Lower leg skin (tissue), 3 donors: ENCODE measurements around the gene TSPAN11.

Source experiments
- POLR2A ChIP-seq, 2 donors: fragments of 450-650 bp; IDR thresholded peaks; one replicate each; pipeline ENCODE4 v1.6.1; 2016 to 2017; ENCODE audit warnings: antibody characterized with exemption in 2 of 2, mild to moderate bottlenecking in 1 of 2, moderate library complexity in 1 of 2
- TF ChIP-seq, protein P1 (sequence below), 3 donors: fragments of 450-650 bp; IDR thresholded peaks; one replicate each; pipeline ENCODE4 v1.5.1; 2016; ENCODE audit warnings: antibody characterized with exemption in 3 of 3, mild to moderate bottlenecking in 3 of 3, moderate library complexity in 2 of 3

- TF ChIP-seq, protein P1, sequence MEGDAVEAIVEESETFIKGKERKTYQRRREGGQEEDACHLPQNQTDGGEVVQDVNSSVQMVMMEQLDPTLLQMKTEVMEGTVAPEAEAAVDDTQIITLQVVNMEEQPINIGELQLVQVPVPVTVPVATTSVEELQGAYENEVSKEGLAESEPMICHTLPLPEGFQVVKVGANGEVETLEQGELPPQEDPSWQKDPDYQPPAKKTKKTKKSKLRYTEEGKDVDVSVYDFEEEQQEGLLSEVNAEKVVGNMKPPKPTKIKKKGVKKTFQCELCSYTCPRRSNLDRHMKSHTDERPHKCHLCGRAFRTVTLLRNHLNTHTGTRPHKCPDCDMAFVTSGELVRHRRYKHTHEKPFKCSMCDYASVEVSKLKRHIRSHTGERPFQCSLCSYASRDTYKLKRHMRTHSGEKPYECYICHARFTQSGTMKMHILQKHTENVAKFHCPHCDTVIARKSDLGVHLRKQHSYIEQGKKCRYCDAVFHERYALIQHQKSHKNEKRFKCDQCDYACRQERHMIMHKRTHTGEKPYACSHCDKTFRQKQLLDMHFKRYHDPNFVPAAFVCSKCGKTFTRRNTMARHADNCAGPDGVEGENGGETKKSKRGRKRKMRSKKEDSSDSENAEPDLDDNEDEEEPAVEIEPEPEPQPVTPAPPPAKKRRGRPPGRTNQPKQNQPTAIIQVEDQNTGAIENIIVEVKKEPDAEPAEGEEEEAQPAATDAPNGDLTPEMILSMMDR (IDR thresholded peaks at IDR 0.05) = no peak
- TF ChIP-seq POLR2A (IDR thresholded peaks at IDR 0.05) = no peak
These were observed 88.7 kb downstream of the TSPAN11 start for GRCh38 chr12:31015215-31015614.
